GM23248 (cell line): ENCODE results near the gene ENAH. TPM values are rescaled to one million over a fixed set of nuclear protein-coding genes. Genes with fewer than 3 reads are reported as not detected.
"Not testable (repeated sequence)": the region's sequence is repeated elsewhere in the genome, so short reads cannot be mapped to it uniquely, and the experiment has no call there.

Source experiments
- DNase-seq: peaks from one replicate; pipeline ENCODE4 v3.0.0-alpha.2; 2015
- H2AFZ ChIP-seq: fragments of 200-600 bp; sonication (generic); 2 replicates; pipeline ENCODE4 v1.6.1; 2016; ENCODE audit warnings: antibody characterized with exemption
- H3F3A ChIP-seq: fragments of 200-600 bp; sonication (generic); 2 replicates; pipeline ENCODE4 v1.6.1; 2016; ENCODE audit warnings: mild to moderate bottlenecking, antibody characterized with exemption, mixed run types; ENCODE audit not compliant: insufficient read depth
- H3K27ac ChIP-seq: fragments of 200-600 bp; sonication (generic); 2 replicates; pipeline ENCODE4 v1.5.1; 2016; ENCODE audit warnings: mild to moderate bottlenecking
- H3K27me3 ChIP-seq: fragments of 200-600 bp; sonication (generic); replicated peaks from 2 replicates; pipeline ENCODE4 v1.6.1; 2016; ENCODE audit warnings: mild to moderate bottlenecking; ENCODE audit not compliant: insufficient read depth
- H3K36me3 ChIP-seq: fragments of 200-600 bp; sonication (generic); 2 replicates; pipeline ENCODE4 v1.6.1; 2016; ENCODE audit warnings: low read depth, mild to moderate bottlenecking
- H3K4me1 ChIP-seq: fragments of 200-600 bp; sonication (generic); 2 replicates; pipeline ENCODE4 v1.6.1; 2016; ENCODE audit warnings: mild to moderate bottlenecking; ENCODE audit not compliant: insufficient read depth
- H3K4me2 ChIP-seq: fragments of 200-600 bp; sonication (generic); one replicate; pipeline ENCODE4 v1.6.1; 2016; ENCODE audit warnings: mild to moderate bottlenecking; ENCODE audit not compliant: unreplicated experiment
- H3K4me3 ChIP-seq: fragments of 200-600 bp; sonication (generic); 2 replicates; pipeline ENCODE4 v1.5.1; 2016; ENCODE audit warnings: mild to moderate bottlenecking
- H3K79me2 ChIP-seq: fragments of 200-600 bp; sonication (generic); 2 replicates; pipeline ENCODE4 v1.6.1; 2016; ENCODE audit warnings: mild to moderate bottlenecking; ENCODE audit not compliant: insufficient read depth
- H3K9ac ChIP-seq: fragments of 200-600 bp; sonication (generic); 2 replicates; pipeline ENCODE4 v1.6.1; 2016; ENCODE audit warnings: mild to moderate bottlenecking
- H3K9me2 ChIP-seq: fragments of 200-600 bp; sonication (generic); 2 replicates; pipeline ENCODE4 v1.6.1; 2016; ENCODE audit warnings: mixed run types, mild to moderate bottlenecking, moderate library complexity; ENCODE audit not compliant: insufficient read depth
- H3K9me3 ChIP-seq: fragments of 200-600 bp; sonication (generic); one replicate; pipeline ENCODE4 v1.6.1; 2017; ENCODE audit warnings: low read depth
- H4K20me1 ChIP-seq: fragments of 200-600 bp; sonication (generic); 2 replicates; pipeline ENCODE4 v1.6.0; 2016; ENCODE audit not compliant: insufficient read depth
- EZH2phosphoT487 ChIP-seq: fragments of 200-600 bp; sonication (generic); IDR thresholded peaks from 2 replicates; pipeline ENCODE4 v1.6.1; 2018; ENCODE audit warnings: antibody characterized with exemption, moderate library complexity, mild to moderate bottlenecking, low read depth; ENCODE audit not compliant: insufficient read depth
- WGBS, 2 experiments: methylation state at CpG; one replicate each; pipeline ENCODE4 v1.1.6; 2015 to 2017; ENCODE audit warnings: low lambda C conversion rate in 2 of 2, low coverage in 1 of 2; ENCODE audit errors: missing lambda C conversion rate in 2 of 2; 5-methylcytosine and 5-hydroxymethylcytosine counted together
- in situ Hi-C: fragments of 300-500 bp; cut with MboI; formaldehyde crosslinking; loops from 2 replicates; pipeline ENCODE4 v1.15.0; 2020
- polyA plus RNA-seq: library from polyadenylated mRNA; unstranded; fragments of >200 nt; fragmentation: Nextera tagmentation; extraction: Ambion mirVana; gene quantifications from 2 replicates; pipeline ENCODE4 v1.2.1, GENCODE V29; 2016
- total RNA-seq: library from RNA; depleted of rRNA; stranded (reverse); fragments of >200 nt; shearing (Covaris generic); gene quantifications from 2 replicates; pipeline ENCODE4 v1.2.3, GENCODE V29; 2014

The ENAH gene
- total and polyA plus RNA-seq, 2 experiments from 2014 or later = 40.1 to 125 TPM

- no peaks in the 10 kb centered on the region for H3K27me3 ChIP-seq
- no peaks in the 10 kb centered on the region for H4K20me1 ChIP-seq
- H3K27ac ChIP-seq = no peak overlapping the region
- H3K9me3 ChIP-seq = no peaks in the 10 kb centered on the region
- no peaks in the 10 kb centered on the region for H3K36me3 ChIP-seq
- DNase-seq = no peak
- H3F3A ChIP-seq = no peaks in the 10 kb centered on the region
- no peaks in the 10 kb centered on the region for H3K79me2 ChIP-seq
- no peak overlapping the region for H3K9ac ChIP-seq
- H3K4me2 ChIP-seq = no peak overlapping the region
- H3K4me1 ChIP-seq = no peaks in the 10 kb centered on the region
- H3K9me2 ChIP-seq = no peaks in the 10 kb centered on the region
- H3K4me3 ChIP-seq = no peak overlapping the region
- no peak for TF ChIP-seq EZH2phosphoT487
- in situ Hi-C loops = loop anchor here (10.0 kb wide), 1 partner anchor 300 kb away; the partner anchor contains the start of gene SRP9
- H2AFZ ChIP-seq = no peak overlapping the region
- WGBS, 2 experiments = 36 to 40% methylated on average over 13 of the region's 13 CpGs
These were observed 178.4 kb downstream of the ENAH start for GRCh38 chr1:225474439-225474985.

DNA sequence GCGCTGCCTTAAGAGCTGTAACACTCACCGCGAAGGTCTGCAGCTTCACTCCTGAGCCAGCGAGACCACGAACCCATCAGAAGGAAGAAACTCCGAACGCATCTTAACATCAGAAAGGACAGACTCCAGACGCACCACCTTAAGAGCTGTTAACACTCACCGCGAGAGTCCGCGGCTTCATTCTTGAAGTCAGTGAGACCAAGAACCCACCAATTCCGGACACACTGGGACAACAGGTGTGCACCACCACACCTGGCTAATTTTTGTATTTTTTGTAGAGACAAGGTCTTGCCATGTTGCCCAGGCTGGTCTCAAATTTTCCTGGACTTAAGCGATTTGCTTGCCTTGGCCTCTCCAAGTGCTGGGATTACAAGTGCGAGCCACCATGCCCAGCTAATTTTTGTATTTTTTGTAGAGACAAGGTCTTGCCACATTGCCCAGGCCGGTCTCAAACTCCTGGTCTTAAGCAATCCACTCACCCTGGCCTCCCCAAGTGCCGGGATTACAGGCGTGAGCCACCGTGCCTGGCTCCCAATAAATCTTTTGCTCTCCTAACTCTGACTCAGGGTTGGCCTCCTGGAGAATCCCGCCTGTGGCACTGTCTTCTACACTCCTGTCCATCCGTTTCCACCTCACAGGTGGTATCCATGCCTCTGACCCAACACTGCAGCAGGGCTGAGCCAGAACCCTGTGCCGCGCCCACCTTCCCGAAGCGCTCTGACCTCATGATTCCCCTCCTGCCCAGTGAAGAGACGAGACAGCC is 179.1 kb downstream of the ENAH start:
- H3F3A ChIP-seq, H3K36me3 ChIP-seq, H3K9me3 ChIP-seq, H3K4me3 ChIP-seq, H2AFZ ChIP-seq, H3K4me2 ChIP-seq, H3K27ac ChIP-seq, H3K79me2 ChIP-seq, H3K27me3 ChIP-seq, DNase-seq, H4K20me1 ChIP-seq, H3K9ac ChIP-seq, H3K4me1 ChIP-seq, H3K9me2 ChIP-seq: not testable (repeated sequence)
- 86% methylated on average over 22 to 26 of the region's 26 CpGs for WGBS, 2 experiments
- in situ Hi-C loops = loop anchor here (10.0 kb wide), 1 partner anchor 301 kb away; the partner anchor contains the start of gene SRP9

GRCh38 chr1:225473266-225473665 is 179.7 kb downstream of the ENAH start:
- H3K9me3 ChIP-seq, H3K27me3 ChIP-seq, DNase-seq, H3K36me3 ChIP-seq, H4K20me1 ChIP-seq, H3K9ac ChIP-seq, H3K79me2 ChIP-seq, H3F3A ChIP-seq, H3K9me2 ChIP-seq, H3K4me2 ChIP-seq, H3K4me1 ChIP-seq, H2AFZ ChIP-seq, H3K27ac ChIP-seq, H3K4me3 ChIP-seq: not testable (repeated sequence)
- in situ Hi-C loops = loop anchor here (10.0 kb wide), 1 partner anchor 302 kb away; the partner anchor contains the start of gene SRP9
- WGBS, 2 experiments = 30 to 46% methylated on average over 6 to 8 of the region's 8 CpGs

DNA sequence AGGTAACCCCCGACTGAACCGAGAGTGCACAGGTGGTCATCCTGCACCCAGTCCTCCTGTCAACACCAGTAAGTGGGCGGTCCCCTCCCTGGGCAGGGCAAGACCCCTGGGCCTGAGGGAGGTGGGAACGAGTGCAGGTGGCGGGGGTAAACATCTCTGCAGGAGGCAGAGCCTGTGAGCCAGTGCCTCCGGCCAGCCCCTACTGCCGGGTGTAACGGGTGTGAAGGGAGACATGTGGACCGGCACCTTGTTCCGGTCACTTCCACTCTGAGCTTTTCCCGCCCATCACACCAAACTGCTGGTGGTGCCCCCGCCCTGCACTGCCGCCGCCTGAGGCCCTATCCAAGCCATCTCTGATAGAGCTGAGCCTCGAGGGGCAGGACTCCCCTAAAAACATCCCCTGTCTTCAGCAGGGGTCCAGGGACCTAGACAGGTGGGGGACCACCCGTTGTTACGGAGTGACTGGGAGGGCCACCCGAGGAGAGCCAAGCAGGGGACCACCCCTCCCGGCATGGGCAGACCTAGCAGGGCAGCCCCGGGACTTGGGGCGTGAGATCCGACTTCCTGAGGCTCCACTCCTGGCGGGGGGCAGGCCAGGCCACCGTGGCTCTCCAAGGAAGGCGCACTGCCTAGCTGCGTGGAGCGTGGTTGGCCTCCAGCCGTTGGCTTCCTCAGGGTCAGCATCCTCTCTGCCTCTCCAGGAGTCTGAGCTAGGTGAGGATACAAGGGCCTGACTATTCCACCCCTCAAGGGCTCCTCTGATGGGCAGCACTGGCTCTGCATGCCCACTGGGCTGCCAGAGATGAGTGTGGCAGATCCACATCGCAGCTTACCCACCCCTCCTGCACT is 181.2 kb downstream of the ENAH start:
- Histone ChIP-seq H2AFZ (no peak overlapping the region), H3F3A (no peaks in the 10 kb centered on the region), H3K9me2 (no peaks in the 10 kb centered on the region), H3K36me3 (no peaks in the 10 kb centered on the region), H3K4me1 (no peaks in the 10 kb centered on the region), H3K4me3 (no peak overlapping the region), H3K27me3 (no peaks in the 10 kb centered on the region), H3K4me2 (no peak overlapping the region), H3K9ac (no peak overlapping the region), H3K9me3 (no peaks in the 10 kb centered on the region), H4K20me1 (no peaks in the 10 kb centered on the region), H3K27ac (no peak overlapping the region), H3K79me2 (no peaks in the 10 kb centered on the region)
- DNase-seq = no peak
- no peak for TF ChIP-seq EZH2phosphoT487
- in situ Hi-C loops = loop anchor here (10.0 kb wide), 1 partner anchor 303 kb away; the partner anchor contains the start of gene SRP9
- 74 to 76% methylated on average over 29 of the region's 29 CpGs for WGBS, 2 experiments
